Fibroblast of lung (primary cell): Measurements from ENCODE around the gene ACCS. TPM values are rescaled to one million over a fixed set of nuclear protein-coding genes. Genes with fewer than 3 reads are reported as not detected.

Experiments
- DNase-seq, 2 donors: peaks; one replicate each; pipeline versions ENCODE4 v3.0.0 to v3.0.0-alpha.2; 2010; ENCODE audit warnings: low read depth in 2 of 2
- H2AFZ ChIP-seq: 2 replicates; pipeline ENCODE4 v1.5.1; 2012; ENCODE audit warnings: low read length, control low read depth, inconsistent platforms
- H3K27ac ChIP-seq: 2 replicates; pipeline ENCODE4 v1.5.1; 2011; ENCODE audit warnings: low read length, control low read depth; ENCODE audit not compliant: insufficient read depth
- H3K27me3 ChIP-seq: 2 replicates; pipeline ENCODE4 v1.5.1; 2011; ENCODE audit warnings: mild to moderate bottlenecking, low read length; ENCODE audit not compliant: control insufficient read depth, insufficient read depth
- H3K36me3 ChIP-seq: 2 replicates; pipeline ENCODE4 v1.5.1; 2011; ENCODE audit warnings: low read length; ENCODE audit not compliant: control insufficient read depth, insufficient read depth
- H3K4me1 ChIP-seq: 2 replicates; pipeline ENCODE4 v1.5.1; 2011; ENCODE audit warnings: low read length; ENCODE audit not compliant: control insufficient read depth, insufficient read depth; ENCODE audit errors: extremely low read depth
- H3K4me2 ChIP-seq: 2 replicates; pipeline ENCODE4 v1.5.1; 2011; ENCODE audit warnings: low read length, control low read depth; ENCODE audit not compliant: insufficient read depth; ENCODE audit errors: extremely low read depth
- H3K4me3 ChIP-seq, 4 experiments: fragments of 200-600 bp in 1 of 4; sonication (generic) in 1 of 4; replicated peaks in 1 of 4; 2 replicates each; pipeline ENCODE4 v1.5.1; 2011 to 2016; ENCODE audit warnings: low read length in 4 of 4, low read depth in 3 of 4, mild to moderate bottlenecking in 3 of 4, control low read depth in 2 of 4, inconsistent platforms in 1 of 4, mixed read lengths in 1 of 4; ENCODE audit not compliant: insufficient read depth in 1 of 4; ENCODE audit errors: control extremely low read depth in 1 of 4
- H3K79me2 ChIP-seq: 2 replicates; pipeline ENCODE4 v1.5.1; 2012; ENCODE audit warnings: mild to moderate bottlenecking, low read length, inconsistent platforms; ENCODE audit not compliant: control insufficient read depth, insufficient read depth
- H3K9ac ChIP-seq: 2 replicates; pipeline ENCODE4 v1.5.1; 2011; ENCODE audit warnings: mild to moderate bottlenecking, low read length, control low read depth; ENCODE audit not compliant: insufficient read depth
- H3K9me3 ChIP-seq: 2 replicates; pipeline ENCODE4 v1.5.1; 2012; ENCODE audit warnings: low read depth, low read length; ENCODE audit not compliant: control insufficient read depth, insufficient read depth
- H4K20me1 ChIP-seq: 2 replicates; pipeline ENCODE4 v1.5.1; 2011; ENCODE audit warnings: low read length; ENCODE audit not compliant: control insufficient read depth, insufficient read depth; ENCODE audit errors: extremely low read depth
- CTCF ChIP-seq, 2 donors: IDR thresholded peaks in 1 of 2; conservative IDR thresholded peaks in 1 of 2; 1 replicate in 1 of 2; 2 replicates in 1 of 2; pipeline ENCODE4 v1.5.1; 2011 to 2012; ENCODE audit warnings: low read length in 2 of 2, control low read depth in 1 of 2, inconsistent platforms in 1 of 2, low read depth in 1 of 2, mild to moderate bottlenecking in 1 of 2
- EZH2 ChIP-seq: IDR thresholded peaks from 2 replicates; pipeline ENCODE4 v1.5.1; 2012; ENCODE audit warnings: low read length, control low read depth, mild to moderate bottlenecking; ENCODE audit errors: missing control alignments
- polyA plus RNA-seq, 2 donors: library from polyadenylated mRNA; depleted of rRNA in 1 of 2; stranded (reverse) in 1 of 2; unstranded in 1 of 2; fragments of >200 nt; gene quantifications; 2 replicates each; pipeline ENCODE4 v1.2.1, GENCODE V29; 2011 to 2012; ENCODE audit warnings: missing spikeins in 1 of 2
- total RNA-seq: library from RNA; depleted of rRNA; stranded (reverse); fragments of >200 nt; gene quantifications from 2 replicates; pipeline ENCODE4 v1.2.1, GENCODE V29; 2014

The ACCS gene
- total and polyA plus RNA-seq, 2 donors (not counting 1 experiment from before 2014, with no cell fraction given) = 13.7 to 14.2 TPM

GRCh38 chr11:44033411-44033850 lies 32.6 kb upstream of the ACCS start:
- Histone ChIP-seq H4K20me1 (no peaks in the 10 kb centered on the region), H3K79me2 (no peaks in the 10 kb centered on the region), H3K4me2 (no peak overlapping the region), H3K4me3 (no peak overlapping the region), H3K9ac (no peak overlapping the region), H3K36me3 (no peaks in the 10 kb centered on the region), H3K9me3 (no peaks in the 10 kb centered on the region), H3K4me1 (peaks cover 21% of the 10 kb centered on the region), H3K27me3 (no peaks in the 10 kb centered on the region), H3K27ac (no peak overlapping the region), H2AFZ (no peak overlapping the region)
- no peak for TF ChIP-seq EZH2
- TF ChIP-seq CTCF (conservative IDR thresholded peaks at IDR 0.05 in 1 of 2, IDR thresholded peaks at IDR 0.05 in 1 of 2; ENCODE audit: low read depth in 1 of 2, low read length in 2 of 2) = no peak
- DNase-seq = no peak

- DNase-seq = no peak
- no peak overlapping the region for H3K4me3 ChIP-seq
- no peak overlapping the region for H3K4me2 ChIP-seq
- H3K36me3 ChIP-seq = no peaks in the 10 kb centered on the region
- no peaks in the 10 kb centered on the region for H3K9me3 ChIP-seq
- no peaks in the 10 kb centered on the region for H4K20me1 ChIP-seq
- no peak overlapping the region for H2AFZ ChIP-seq
- peaks cover 18% of the 10 kb centered on the region for H3K4me1 ChIP-seq
- no peaks in the 10 kb centered on the region for H3K27me3 ChIP-seq
- H3K9ac ChIP-seq = no peak overlapping the region
- no peak overlapping the region for H3K27ac ChIP-seq
- TF ChIP-seq CTCF (conservative IDR thresholded peaks at IDR 0.05 in 1 of 2, IDR thresholded peaks at IDR 0.05 in 1 of 2; ENCODE audit: low read depth in 1 of 2, low read length in 2 of 2) (no peak), EZH2 (no peak)
- no peaks in the 10 kb centered on the region for H3K79me2 ChIP-seq
Measured at GRCh38 chr11:44033856-44034255, 32.2 kb upstream of the ACCS start.

GRCh38 chr11:44034639-44035038 lies 31.4 kb upstream of the ACCS start:
- Histone ChIP-seq H3K36me3 (no peaks in the 10 kb centered on the region), H3K27me3 (no peaks in the 10 kb centered on the region)

More at GRCh38 chr11:44034639-44035038, 31.4 kb upstream of the ACCS start:
- no peak overlapping the region for H3K4me3 ChIP-seq
- no peaks in the 10 kb centered on the region for H3K79me2 ChIP-seq
- H3K9ac ChIP-seq = no peak overlapping the region
- no peaks in the 10 kb centered on the region for H3K9me3 ChIP-seq
- H3K4me2 ChIP-seq = no peak overlapping the region
- no peaks in the 10 kb centered on the region for H4K20me1 ChIP-seq
- TF ChIP-seq EZH2 (no peak), CTCF (conservative IDR thresholded peaks at IDR 0.05 in 1 of 2, IDR thresholded peaks at IDR 0.05 in 1 of 2; ENCODE audit: low read depth in 1 of 2, low read length in 2 of 2) (no peak)
- no peak overlapping the region for H2AFZ ChIP-seq
- no peak for DNase-seq
- peaks cover 18% of the 10 kb centered on the region for H3K4me1 ChIP-seq
- no peak overlapping the region for H3K27ac ChIP-seq
